Right atrium auricular region (tissue), 2 donors: ENCODE measurements around the gene ARHGAP26. TPM values are rescaled to one million over a fixed set of nuclear protein-coding genes. Genes with fewer than 3 reads are reported as not detected.

ENCODE experiments used
- DNase-seq: peaks from one replicate; pipeline ENCODE4 v3.0.0-alpha.2; 2019; ENCODE audit warnings: low spot score
- H3K27ac ChIP-seq, 2 donors: fragments of 200-600 bp; sonication (generic); 1 replicate in 1 of 2; 2 replicates in 1 of 2; pipeline ENCODE4 v1.5.1; 2016 to 2019
- H3K27me3 ChIP-seq, 2 donors: fragments of 200-600 bp; sonication (generic); one replicate each; pipeline versions ENCODE4 v1.5.1 to v1.6.0; 2017 to 2019
- H3K36me3 ChIP-seq: fragments of 200-600 bp; sonication (generic); one replicate; pipeline ENCODE4 v1.5.1; 2016
- H3K4me1 ChIP-seq, 2 donors: fragments of 200-600 bp; sonication (generic); one replicate each; pipeline versions ENCODE4 v1.5.1 to v1.6.0; 2017 to 2019
- H3K4me3 ChIP-seq, 2 donors: fragments of 200-600 bp; sonication (generic); 1 replicate in 1 of 2; 2 replicates in 1 of 2; pipeline ENCODE4 v1.5.1; 2017 to 2019; ENCODE audit warnings: mild to moderate bottlenecking in 1 of 2, moderate library complexity in 1 of 2
- H3K9me3 ChIP-seq, 2 donors: fragments of 200-600 bp; sonication (generic); one replicate each; pipeline ENCODE4 v1.5.1; 2019
- total RNA-seq, 2 donors: library from RNA; depleted of rRNA; stranded (reverse); fragments of >200 nt; gene quantifications; one replicate each; pipeline ENCODE4 v1.1.0, GENCODE V29; 2016
- TF ChIP-seq, protein P1 (sequence below), 2 donors: fragments of 200-600 bp; sonication (generic); IDR thresholded peaks; one replicate each; pipeline ENCODE4 v1.5.1; 2019; ENCODE audit warnings: antibody characterized with exemption in 2 of 2

Gene ARHGAP26
- total RNA-seq, 2 donors from 2014 or later: 29.8 to 31.6 TPM

DNA sequence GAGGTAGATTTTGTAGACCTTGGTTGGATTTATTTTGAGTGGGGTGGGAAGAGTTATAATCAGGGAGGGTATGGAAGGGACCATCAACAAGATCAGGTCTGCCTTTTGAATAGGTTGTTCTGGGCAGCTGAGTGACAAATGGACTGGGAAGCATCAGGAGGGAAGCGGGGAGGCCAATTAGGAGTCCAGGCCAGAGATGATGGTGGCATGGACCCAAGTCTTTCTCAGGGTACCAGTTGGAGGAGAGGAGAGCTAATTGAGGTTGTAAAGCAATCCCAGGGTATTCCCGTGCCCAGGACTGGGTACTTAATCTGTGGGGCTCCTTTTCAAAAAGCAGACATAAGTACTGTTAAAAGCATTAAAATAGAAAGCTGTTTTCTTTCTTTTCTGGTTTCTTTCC lies 88.9 kb downstream of the ARHGAP26 start:
- Histone ChIP-seq H3K4me1 (peaks cover 0 to 64% of the 10 kb centered on the region in 2 donors), H3K27ac (no peak overlapping the region), H3K36me3 (no peaks in the 10 kb centered on the region), H3K9me3 (no peaks in the 10 kb centered on the region), H3K27me3 (no peaks in the 10 kb centered on the region), H3K4me3 (no peak overlapping the region)
- TF ChIP-seq, protein P1, sequence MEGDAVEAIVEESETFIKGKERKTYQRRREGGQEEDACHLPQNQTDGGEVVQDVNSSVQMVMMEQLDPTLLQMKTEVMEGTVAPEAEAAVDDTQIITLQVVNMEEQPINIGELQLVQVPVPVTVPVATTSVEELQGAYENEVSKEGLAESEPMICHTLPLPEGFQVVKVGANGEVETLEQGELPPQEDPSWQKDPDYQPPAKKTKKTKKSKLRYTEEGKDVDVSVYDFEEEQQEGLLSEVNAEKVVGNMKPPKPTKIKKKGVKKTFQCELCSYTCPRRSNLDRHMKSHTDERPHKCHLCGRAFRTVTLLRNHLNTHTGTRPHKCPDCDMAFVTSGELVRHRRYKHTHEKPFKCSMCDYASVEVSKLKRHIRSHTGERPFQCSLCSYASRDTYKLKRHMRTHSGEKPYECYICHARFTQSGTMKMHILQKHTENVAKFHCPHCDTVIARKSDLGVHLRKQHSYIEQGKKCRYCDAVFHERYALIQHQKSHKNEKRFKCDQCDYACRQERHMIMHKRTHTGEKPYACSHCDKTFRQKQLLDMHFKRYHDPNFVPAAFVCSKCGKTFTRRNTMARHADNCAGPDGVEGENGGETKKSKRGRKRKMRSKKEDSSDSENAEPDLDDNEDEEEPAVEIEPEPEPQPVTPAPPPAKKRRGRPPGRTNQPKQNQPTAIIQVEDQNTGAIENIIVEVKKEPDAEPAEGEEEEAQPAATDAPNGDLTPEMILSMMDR (IDR thresholded peaks at IDR 0.05): no peak
- no peak for DNase-seq

DNA sequence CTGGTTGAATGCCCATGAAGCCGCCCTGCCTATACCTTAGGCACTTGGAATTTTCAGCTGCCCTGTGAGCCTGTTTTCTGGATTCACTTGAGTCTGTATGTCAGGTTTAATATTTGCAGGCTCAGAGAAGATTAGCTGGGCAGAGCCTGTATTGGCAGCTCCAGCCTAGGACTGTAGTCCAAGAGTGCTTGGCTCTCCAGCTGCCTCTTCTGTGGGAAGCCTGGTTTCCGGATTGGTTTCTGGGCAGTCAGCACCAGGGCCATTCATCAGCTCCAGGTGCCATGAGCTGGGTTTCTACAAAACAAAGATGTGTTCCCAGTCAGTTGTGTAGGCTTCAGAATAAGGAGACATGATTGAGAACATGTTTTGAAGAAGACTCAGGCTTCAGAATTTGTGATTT lies 90.1 kb downstream of the ARHGAP26 start:
- H3K36me3 ChIP-seq: no peaks in the 10 kb centered on the region
- no peaks in the 10 kb centered on the region for H3K27me3 ChIP-seq
- TF ChIP-seq, protein P1 (IDR thresholded peaks at IDR 0.05): no peak
- DNase-seq: no peak
- H3K4me1 ChIP-seq: peaks cover 0 to 68% of the 10 kb centered on the region in 2 donors
- no peak overlapping the region for H3K4me3 ChIP-seq
- no peak overlapping the region for H3K27ac ChIP-seq
- H3K9me3 ChIP-seq: no peaks in the 10 kb centered on the region

DNA sequence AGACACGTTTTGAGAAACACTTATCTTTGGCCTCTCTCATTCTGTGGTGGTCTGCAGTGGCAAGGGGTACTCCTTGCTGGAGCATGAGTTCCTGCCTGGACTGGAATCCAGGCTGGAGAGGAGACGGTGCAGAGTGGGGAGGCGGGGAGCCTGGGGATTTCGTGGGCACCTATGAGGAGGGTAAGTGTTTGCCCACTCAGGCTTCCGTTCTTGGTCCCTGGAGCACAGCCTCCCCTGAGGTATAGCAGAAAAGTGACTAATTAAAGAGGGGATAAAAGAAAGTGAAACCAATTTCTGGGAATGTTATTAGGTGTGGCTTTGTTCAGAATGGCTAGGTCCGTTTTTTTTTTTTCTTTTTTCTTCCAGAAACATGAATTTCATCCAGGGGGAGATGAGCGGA lies 90.8 kb downstream of the ARHGAP26 start:
- TF ChIP-seq, protein P1 (IDR thresholded peaks at IDR 0.05): no peak
- no peak for DNase-seq
- Histone ChIP-seq H3K36me3 (no peaks in the 10 kb centered on the region), H3K27ac (no peak overlapping the region), H3K27me3 (no peaks in the 10 kb centered on the region), H3K9me3 (no peaks in the 10 kb centered on the region), H3K4me3 (no peak overlapping the region), H3K4me1 (peaks cover 0 to 75% of the 10 kb centered on the region in 2 donors)

DNA sequence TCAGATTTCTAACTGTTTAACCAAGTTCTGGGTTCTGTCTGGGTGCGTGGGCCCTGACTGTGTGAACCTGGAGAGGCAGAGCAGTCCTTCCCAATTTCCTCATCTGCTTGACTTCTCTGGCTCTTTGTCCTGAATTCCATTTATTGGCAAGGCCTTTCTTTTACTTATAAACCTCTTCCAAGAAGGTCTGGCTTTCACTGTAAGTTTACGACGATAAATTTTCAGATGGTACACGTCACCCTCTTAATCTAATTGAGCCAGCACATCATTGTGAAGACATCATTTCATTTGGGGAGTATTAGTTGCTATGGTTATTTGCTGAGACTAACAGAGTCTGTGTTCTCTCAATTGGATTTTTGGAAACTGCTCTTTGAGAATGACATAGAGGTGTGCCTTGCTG lies 92.4 kb downstream of the ARHGAP26 start:
- Histone ChIP-seq H3K4me3 (no peak overlapping the region), H3K9me3 (no peaks in the 10 kb centered on the region), H3K4me1 (peaks cover 0 to 77% of the 10 kb centered on the region in 2 donors), H3K27ac (peak overlapping the region in 1 of 2 donors; percentile 30), H3K27me3 (no peaks in the 10 kb centered on the region), H3K36me3 (no peaks in the 10 kb centered on the region)
- no peak for DNase-seq
- TF ChIP-seq, protein P1 (IDR thresholded peaks at IDR 0.05): no peak

DNA sequence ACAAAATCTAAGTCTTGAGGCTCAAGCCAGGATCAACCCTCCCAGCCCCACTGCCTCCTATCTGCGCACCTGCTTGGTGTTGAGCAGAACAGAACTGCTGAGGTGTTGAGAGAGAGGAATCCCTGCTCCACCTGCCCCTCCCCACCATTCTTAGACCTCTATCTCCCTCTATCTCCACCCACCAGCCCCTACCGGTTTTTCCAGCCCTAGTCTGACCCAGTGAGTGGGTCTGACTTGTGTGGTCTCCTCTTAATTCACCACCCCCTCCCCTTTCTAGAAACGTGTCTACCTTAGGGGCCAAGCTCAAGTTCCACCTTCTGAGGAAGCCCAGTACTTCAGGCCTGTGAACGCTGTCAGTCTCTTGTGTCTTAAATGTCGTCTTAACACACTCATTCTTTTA lies 93.7 kb downstream of the ARHGAP26 start:
- peak overlapping the region; percentile 22 to 31 for H3K27ac ChIP-seq

More for the DNA sequence above, 93.7 kb downstream of the ARHGAP26 start:
- DNase-seq: no peak
- Histone ChIP-seq H3K4me3 (no peak overlapping the region), H3K9me3 (no peaks in the 10 kb centered on the region), H3K4me1 (peaks cover 0 to 83% of the 10 kb centered on the region in 2 donors), H3K36me3 (no peaks in the 10 kb centered on the region), H3K27me3 (no peaks in the 10 kb centered on the region)
- TF ChIP-seq, protein P1 (IDR thresholded peaks at IDR 0.05): no peak
